Fibroblast of skin of back (primary cell): ENCODE measurements around the gene RUNDC1.

Experiments used
- DNase-seq: peaks from one replicate; pipeline ENCODE4 v3.0.0-alpha.2; 2013

The RUNDC1 gene

GRCh38 chr17:43019418-43019817 is 39.1 kb downstream of the RUNDC1 start:
- no peak for DNase-seq

GRCh38 chr17:43020030-43020621 is 39.8 kb downstream of the RUNDC1 start:
- DNase-seq, result peak; percentile 30

- DNase-seq, result peak; percentile 81
Measured at GRCh38 chr17:43020789-43021740, 40.7 kb downstream of the RUNDC1 start.

- DNase-seq, result peak; percentile 78
Measured at GRCh38 chr17:43021741-43022512, 41.6 kb downstream of the RUNDC1 start, which contains the start of gene VAT1. TSS of gene VAT1 (minus strand) at chr17:43022385. CDS start at chr17:43022322, 63 bp downstream.

GRCh38 chr17:43024407-43025289 is 44.3 kb downstream of the RUNDC1 start, which contains the start of gene RND2:
TSS of gene RND2 (plus strand) at chr17:43025231. CDS start at chr17:43025348, 117 bp downstream.
- peak; percentile 96 for DNase-seq

GRCh38 chr17:43025290-43025657 is 44.9 kb downstream of the RUNDC1 start:
- DNase-seq, result no peak

- DNase-seq, result no peak
Measured at GRCh38 chr17:43025766-43026537, 45.6 kb downstream of the RUNDC1 start.

GRCh38 chr17:43026595-43026994 is 46.2 kb downstream of the RUNDC1 start:
- DNase-seq, result no peak

GRCh38 chr17:43027091-43028032 is 47.0 kb downstream of the RUNDC1 start:
- no peak for DNase-seq

- no peak for DNase-seq
Measured at GRCh38 chr17:43028221-43028861, 48.0 kb downstream of the RUNDC1 start.

- DNase-seq, result no peak
Measured at GRCh38 chr17:43030137-43030767, 49.9 kb downstream of the RUNDC1 start.

- no peak for DNase-seq
Measured at GRCh38 chr17:43031666-43032065, 51.3 kb downstream of the RUNDC1 start.

GRCh38 chr17:43033948-43034881 is 53.9 kb downstream of the RUNDC1 start:
- no peak for DNase-seq

- DNase-seq, result no peak
Measured at GRCh38 chr17:43034894-43035293, 54.5 kb downstream of the RUNDC1 start.

- DNase-seq, result no peak
Measured at GRCh38 chr17:43039646-43040045, 59.3 kb downstream of the RUNDC1 start.

GRCh38 chr17:43040655-43041054 is 60.3 kb downstream of the RUNDC1 start:
- DNase-seq, result no peak

GRCh38 chr17:43042025-43042628 is 61.8 kb downstream of the RUNDC1 start:
- peak; percentile 19 for DNase-seq
